HG02943 (cell line): ENCODE data around the gene BUD31.
"Not testable (repeated sequence)": the region's sequence is repeated elsewhere in the genome, so short reads cannot be mapped to it uniquely, and the experiment has no call there.

ENCODE experiments used
- ATAC-seq: cut with Tn5 transposase; IDR thresholded peaks from one replicate; pipeline ENCODE4 v1.9.1; 2021; ENCODE audit warnings: mild to moderate bottlenecking, low read depth, moderate library complexity; ENCODE audit not compliant: unreplicated experiment

BUD31 gene

DNA sequence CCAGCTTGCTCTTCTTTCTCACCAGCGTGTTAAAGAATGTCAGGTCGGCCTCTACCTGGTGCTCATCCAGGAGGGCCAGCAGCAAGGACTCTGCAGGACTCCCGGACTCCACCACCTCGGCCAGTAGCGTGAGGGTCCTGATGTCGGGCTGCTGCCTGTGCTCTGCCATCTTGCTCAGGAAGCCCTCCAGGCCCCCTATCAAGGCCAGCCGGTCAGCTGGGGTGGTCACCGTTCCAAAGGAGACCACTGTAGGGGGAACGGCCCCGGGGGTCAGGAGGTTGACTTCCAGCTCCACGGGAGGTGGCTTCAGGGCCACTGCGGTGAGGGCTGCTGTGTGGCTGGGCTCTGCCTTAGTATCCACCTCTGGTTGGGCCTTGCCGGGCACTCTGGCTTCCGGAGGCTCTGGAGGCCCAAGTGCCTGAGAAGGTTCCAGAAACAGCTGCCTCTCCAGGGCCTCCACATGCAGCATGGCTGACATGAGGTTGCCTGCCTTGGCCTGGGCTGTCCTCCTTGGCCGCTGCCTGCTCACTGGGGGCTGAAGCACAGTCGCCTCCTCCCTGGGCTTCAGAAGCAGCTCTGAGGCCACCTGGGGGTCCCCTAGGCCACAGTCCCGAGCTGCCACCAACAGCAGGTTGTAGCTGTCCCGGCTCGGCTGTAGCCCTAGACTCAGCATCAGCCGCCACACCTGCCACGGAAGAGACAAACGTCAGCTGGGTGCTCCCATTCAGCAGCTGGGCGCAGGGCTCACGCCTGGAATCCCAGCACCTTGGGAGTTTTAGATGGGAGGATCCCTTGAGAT is 16.4 kb downstream of the BUD31 start:
- ATAC-seq, result no peak

DNA sequence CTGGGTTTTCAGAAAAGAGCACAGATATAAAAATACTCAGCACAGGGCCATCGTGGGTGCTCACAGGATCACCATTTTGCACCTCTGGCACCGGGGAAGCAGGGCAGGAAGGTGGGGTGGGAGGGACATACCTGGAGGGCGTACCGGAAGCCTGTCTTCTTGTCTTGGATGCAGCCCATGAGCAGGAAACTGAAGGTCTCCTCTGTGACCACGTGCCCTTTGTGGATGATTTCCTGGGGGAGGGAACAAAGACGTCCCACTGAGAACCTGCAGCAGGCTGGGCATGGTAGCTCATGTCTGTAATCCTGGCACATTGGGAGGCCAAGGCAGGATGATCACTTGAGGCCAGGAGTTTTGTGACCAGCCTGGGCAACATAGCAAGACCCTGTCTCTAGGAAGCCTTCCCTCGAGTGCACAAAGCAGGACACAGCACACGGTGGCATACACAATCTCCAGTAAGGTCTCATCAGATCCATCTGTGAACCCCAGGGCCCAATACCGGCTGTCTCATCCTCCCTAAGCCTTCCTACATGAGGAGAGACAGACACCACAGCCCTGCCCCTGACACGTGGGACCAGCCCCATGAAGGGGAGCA is 20.3 kb downstream of the BUD31 start:
- no peak for ATAC-seq

DNA sequence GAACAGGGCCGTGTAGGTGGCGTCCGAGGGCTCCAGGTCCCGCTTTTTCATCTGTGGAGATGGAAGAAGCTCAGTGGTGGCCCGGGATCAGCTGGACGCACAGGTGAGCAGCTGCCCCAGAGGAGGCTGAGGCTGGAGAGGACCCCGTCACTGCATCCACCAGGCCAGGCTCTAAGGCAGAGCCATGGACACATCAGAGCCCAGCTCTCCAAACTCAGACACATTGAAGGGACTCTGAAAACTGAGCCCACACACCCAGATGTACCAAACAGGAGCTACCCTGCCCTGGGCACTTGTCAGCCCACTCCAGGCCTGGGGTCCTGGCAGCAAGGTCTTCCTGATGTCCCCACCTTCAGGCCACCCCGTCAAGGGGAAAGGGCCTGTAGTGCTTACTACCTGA is 21.0 kb downstream of the BUD31 start:
- ATAC-seq, result no peak

DNA sequence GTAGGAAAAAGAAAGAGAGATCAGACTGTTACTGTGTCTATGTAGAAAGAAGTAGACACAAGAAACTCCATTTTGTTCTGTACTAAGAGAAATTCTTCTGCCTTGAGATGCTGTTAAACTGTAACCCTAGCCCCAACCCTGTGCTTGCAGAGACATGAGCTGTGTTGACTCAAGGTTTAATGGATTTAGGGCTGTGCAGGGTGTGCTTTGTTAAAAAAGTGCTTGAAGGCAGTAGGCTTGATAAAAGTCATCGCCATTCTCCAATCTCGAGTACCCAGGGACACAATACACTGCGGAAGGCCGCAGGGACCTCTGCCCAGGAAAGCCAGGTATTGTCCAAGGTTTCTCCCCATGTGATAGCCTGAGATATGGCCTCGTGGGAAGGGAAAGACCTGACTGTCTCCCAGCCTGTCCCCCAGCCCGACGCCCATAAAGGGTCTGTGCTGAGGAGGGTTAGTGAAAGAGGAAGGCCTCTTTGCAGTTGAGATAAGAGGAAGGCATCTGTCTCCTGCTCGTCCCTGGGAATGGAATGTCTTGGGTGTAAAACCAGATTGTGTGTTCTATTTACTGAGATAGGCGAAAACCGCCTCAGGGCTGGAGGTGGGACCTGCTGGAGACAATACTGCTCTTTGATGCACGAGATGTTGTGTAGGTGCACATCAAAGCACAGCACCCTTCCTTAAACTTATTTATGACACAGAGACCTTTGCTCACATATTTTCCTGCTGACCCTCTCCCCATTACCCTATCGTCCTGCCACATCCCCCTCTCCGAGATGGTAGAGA is 23.2 kb downstream of the BUD31 start:
- not testable (repeated sequence) for ATAC-seq

DNA sequence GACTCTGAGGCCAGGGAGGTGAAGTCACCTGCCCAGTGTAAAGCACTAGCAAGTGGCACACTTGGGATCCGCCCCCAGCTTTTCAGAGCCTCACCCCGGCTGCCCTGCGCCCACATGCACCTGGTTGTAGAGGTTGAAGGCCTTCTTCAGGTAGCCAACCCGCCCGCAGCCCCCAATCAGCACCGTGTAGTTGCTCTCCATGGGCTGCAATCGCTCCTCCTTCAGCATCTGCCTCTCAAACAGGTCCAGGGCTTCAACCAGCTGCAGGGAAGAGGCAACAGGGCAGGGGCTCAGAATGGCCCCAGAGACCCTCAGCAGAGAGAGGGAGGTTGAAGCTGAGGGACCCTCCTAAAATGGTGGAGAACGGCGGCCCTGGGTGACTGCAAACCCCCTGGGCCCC is 24.4 kb downstream of the BUD31 start:
- ATAC-seq, result no peak

DNA sequence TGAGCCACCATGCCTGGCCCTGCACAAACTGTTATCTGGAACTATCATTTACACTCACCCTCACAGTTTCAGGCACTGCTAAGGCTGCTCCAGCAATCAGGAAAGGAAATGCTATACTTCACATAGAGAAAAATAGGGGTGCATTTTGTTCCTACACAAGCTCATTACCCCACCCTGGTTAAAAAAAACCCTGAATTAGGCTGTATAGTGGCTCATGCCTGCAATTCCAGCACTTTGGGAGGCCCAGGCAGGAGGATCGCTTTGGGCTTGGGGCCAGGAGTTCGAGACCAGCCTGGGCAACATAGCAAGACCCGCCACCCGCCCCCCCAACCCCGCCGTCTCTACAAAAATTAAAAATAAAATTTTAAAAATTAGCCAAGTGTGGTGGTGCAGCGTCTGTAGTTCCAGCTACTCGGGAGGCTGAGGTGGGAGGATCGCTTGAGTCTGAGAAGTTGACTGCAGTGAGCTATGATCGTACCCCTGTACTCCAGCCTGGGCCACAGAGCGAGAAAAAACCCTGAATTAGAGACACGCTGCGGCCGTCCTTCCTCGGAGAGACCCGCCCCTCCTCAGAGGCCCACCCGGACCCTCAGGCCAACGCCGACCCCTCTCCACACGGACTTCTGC is 29.3 kb downstream of the BUD31 start:
- ATAC-seq, result no peak

DNA sequence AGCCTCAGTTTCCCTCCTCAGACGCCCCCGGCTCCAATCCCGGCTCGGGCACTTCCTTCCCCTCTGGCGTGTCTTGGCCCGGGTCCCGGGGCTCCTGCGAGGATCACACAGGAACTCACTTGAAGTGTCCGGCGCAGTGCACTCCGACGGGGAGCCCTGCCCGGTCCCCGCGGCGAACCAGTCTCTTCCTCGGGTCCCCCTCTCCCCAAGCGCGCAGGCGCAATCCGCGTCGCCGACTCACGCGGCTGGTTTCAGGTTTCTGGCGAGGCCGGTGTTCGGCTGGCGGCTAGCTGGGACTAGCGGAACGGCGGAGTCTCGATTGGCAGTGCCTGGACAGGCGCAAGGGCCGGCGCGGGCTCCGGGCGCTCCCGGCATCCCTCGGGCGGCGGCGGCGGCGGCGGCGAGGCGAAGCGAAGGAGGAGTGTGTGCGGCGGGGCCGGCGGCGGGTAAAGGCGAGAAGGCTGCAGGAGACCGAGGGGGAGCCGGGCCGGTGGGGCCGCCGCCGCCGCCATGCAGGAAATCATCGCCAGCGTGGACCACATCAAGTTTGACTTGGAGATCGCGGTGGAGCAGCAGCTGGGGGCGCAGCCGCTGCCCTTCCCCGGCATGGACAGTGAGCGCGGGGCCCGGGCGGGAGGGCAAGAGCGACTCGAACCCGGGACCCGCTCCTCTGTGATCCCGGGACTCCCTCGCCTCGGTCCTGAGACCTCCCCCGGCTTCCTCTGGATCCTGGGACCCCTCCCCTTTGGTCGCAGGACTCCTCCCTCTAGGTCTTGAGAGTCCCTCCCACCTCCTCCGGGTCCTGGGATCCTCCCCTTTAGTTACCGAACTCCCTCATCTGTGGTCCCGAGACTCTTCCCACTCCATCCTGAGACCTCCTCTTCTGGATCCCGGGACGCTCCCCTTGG is 30.1 kb downstream of the BUD31 start, which contains the start of the genes CPSF4 and PTCD1:
Gene CPSF4 (plus strand): TSS at position 371 of the 908 bp plus-strand sequence. CDS start 140 bp downstream, at position 511.
Gene PTCD1 (minus strand): TSS at position 226 of the 908 bp plus-strand sequence. CDS start 3,556 bp downstream, outside the sequence.
- ATAC-seq, result peak; percentile 76

DNA sequence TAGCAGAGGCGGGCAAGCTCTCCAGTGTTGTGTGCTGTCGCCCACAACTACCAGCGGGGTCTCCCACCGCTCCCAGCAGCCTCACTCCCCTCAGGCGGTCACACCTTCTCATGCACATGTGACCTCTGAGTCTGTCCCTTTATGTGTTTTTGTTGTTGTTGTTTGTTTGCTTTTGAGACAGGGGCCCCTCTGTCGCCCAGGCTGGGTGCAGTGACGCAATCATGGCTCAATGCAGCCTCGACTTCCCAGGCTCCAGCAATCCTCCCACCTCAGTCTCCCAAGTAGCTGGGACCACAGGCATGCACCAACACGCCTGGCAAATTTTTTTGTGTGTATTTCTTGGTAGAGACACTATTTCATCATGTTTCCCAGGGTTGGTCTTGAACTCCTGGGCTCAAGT is 31.4 kb downstream of the BUD31 start:
- no peak for ATAC-seq

DNA sequence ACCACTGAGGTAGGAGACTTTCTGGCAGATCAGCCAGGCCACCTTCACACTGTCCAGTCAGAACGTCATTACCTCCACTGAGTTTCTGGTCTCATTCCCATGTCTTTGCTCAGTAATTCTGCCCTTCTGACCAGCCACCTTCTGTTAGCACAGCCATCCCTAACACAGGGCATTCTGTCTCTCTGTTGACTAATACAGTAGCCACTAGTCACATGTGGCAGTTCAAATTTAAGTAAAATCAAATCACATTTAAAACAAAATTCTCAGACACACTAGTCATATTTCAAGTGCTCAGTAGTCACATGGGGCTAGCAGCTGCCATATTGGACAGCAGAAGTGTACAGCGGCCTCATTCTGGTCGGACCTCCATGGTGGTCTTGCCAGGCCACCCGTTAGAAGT is 37.3 kb downstream of the BUD31 start:
- no peak for ATAC-seq

DNA sequence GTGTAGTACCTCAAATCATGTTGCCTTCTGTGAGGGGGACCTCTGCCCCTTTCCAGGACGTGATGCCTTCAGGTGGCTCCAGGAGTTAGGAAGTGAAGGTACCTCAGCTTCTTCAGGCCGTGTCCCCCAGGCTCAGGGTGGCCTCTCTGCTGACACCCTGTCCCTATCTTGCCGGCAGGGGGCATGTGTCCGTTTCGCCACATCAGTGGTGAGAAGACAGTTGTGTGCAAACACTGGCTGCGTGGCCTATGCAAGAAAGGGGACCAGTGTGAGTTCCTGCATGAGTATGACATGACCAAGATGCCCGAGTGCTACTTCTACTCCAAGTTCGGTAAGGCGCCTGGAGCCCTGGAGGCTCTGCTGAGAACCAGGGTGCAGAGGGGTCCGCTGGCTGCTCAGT is 39.2 kb downstream of the BUD31 start:
- no peak for ATAC-seq

DNA sequence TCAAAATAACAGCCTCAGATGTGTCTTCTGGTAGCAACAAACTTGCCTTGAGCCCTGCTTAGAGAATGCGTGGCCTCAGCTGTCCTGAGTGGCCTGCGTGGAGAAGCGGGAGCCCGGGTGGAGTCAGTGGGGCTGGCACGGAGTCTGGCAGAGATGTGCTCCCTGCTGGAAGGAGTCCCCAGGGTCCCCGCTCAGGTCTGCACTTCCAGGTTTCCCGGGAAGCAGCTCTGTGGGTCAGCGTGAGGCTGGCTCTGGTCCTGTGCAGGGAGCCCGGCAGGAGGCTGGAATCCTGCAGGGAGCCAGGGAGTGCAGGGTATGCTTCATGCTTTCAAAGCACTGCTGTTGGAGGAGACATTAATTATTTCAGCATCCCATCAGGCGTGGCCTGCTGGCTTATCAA is 40.1 kb downstream of the BUD31 start:
- ATAC-seq, result no peak

DNA sequence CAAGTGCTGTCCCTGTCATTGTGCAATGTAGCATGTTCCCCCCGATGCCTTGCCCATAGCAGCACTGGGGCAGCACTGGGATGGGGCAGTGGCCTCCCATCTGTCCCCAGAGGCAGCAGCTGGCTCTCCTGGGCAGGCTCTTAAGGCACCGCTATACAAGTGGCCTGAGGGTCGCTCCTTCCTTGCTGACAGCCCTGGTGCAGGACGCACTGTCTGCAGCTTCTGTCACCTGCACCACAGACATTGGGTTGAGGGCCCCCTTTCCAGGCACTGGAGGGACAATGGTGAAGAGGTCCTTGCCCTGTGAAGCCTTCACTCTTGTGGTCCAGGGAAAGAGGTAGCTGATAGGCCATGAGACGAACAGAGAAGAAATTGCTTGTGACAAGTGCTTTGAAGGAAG is 40.6 kb downstream of the BUD31 start:
- ATAC-seq, result no peak

DNA sequence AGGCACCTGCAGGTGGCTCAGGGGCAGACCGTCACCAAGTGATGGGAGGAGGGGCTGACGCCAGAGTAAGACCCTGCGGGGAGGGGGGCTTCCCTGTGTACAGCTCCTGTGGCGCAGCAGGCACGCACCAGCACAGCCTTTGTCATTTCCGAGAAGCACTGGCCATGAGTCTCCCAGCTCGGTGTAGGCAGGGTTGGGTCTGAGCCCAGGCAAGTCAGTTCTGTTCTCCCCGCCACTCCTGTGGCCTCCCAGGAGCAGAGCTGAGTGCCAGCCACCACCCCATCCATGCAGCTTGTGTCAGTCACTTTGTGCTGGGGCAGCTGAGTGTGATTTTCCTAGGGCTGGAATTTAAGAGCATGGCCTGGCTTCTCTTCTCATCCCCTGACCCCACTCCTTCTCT is 43.2 kb downstream of the BUD31 start:
- ATAC-seq, result no peak

DNA sequence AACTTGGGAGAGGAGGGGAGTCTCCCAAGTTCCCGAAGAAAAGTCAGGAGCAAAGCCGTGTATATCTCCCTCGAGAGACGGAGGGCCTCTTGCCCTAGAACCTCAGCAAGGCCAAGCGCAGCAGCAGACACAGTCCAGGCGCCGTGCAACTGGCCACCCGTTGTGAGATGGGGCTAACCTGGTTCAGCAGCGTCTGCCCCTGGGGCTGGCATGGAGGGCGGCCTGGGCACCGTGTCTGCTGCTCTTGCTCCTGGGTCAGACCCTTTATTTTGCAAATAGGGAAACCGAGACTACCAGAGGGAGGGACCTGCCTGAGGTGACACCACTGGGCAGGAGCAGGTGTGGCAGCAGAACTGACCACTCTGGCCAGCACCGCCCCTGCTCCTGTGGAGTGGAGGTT is 43.8 kb downstream of the BUD31 start:
- ATAC-seq, result no peak

DNA sequence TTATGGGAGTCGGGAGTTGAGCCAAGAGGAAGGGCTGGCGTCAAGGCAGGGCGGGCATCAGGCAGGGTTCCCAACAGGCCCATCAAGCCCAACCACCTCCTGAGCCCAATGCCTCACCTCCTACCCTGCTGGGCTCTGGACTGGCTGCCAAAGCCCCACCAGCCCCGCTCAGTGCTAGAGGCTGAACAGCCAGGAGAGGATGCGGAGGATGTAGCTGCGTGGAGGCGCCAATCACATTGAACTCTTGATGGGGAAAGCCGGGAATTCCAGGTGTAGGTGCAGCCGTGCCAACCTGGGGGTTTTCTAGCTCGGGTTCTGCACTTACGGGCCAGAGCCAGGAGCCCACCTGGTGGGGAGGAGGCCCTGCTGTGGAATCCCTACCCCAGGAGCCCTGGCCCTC is 44.3 kb downstream of the BUD31 start:
- ATAC-seq, result no peak

DNA sequence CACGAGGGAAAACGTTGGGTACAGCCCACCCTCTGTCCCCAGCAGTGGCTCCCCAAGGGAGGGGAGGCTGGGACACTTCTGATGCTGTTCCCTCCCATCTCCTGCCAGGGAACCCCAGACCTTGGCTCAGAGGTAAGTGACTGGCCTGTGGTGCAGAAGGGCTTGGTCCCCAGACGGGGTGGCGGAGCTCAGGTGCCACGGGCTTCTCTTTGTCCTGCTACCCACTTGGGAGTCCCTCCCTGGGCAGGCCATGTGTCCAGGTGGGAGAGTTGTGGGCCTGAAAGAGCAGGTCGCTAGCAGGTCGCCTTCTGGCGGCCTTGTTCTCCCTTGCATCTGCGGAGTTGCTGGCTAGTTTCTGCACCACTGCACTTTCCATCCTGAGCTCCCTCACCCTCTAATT is 47.1 kb downstream of the BUD31 start:
- ATAC-seq, result no peak

DNA sequence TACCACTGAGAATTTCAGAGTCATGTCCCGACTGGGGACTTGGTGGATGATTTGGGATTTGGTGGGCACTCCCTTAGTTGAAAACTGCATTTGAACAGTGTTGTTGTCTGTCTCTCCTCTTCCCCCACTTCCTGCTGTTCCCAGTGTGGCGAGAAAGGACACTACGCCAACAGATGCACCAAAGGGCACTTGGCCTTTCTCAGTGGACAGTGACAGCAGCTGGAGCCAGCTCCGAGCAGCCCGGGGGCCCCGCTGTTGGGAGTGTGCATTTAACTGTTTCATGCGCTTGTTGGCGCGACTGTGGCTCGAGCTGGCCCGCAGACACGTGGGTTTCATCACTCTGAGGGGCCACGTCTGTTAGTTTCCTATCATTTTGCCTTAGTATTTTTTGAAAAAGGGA is 47.5 kb downstream of the BUD31 start:
- no peak for ATAC-seq

DNA sequence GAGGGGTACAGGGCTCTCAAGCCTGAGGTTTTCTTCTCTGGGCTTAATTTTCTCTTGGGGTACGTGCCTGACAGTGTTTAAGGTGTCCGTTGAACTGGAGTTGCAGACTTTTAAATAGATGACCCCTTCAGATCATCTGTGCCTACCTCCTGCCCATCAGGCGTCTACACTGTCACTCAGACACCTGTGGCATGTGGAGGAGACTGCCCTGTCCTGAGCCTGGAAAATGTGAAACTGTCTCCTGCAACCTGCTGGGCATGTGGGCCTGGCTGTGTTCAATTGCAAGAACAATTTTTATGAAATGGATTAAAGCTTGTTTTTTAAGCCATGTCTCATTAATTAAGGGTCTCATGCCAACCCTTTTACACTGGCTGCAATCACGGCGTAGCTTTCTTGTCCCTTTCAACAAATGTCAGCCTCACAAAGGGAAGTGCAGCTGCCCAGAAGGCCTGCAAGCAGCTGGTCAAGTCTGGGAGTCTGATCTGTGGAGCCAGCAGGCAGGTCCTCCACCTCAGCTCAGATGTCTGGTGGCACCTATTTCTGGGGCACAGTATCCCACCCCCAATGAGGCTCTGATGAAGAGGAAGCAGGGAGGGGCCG is 48.4 kb downstream of the BUD31 start:
- no peak for ATAC-seq

DNA sequence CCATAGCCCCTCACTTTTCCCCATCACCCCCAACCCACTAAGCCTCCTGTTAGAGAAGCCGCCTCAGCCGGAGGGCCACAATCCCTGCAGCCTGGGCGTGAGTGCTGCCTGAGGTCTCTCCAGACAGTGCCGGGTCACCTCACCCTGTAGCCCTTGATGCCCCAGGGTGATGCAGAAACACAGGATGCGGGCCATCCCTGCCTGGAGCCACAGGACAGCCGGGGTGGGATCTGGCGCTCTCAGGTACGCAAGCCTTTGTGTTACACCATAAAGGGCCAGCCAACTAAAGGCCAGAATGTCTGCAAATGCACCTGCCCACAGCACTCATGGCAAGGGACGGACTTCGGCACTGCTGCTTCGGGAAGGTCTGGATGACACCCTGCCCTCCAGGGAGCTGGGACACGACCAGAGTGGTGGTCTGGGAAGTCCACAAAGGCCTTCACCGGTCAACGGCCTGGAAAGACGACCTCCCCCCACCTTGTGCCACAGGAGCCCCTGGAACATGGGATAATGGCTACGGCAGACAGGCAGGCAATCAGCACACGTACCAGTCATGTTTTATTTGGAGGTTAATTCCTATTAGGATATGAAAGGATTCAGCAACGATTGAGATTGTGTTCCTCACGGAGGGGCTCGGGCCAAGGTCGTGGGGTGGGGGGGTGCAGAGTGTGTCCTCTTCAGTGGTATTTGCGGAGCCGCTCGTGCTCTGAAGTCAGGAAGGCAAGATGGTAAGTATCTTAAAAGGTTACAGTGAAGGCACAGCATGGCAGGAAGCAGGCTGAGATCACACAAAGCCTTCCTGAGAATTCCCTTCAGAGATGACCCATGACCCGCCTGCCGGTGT is 49.1 kb downstream of the BUD31 start:
- no peak for ATAC-seq
